Activated naive CD4-positive, alpha-beta T cell treated with anti-CD3 and anti-CD28 coated beads, Interleukin-2, amount 10 ng/mL, durations not matched to agents 7 days and 5 days (primary cell): Measurements from ENCODE around the gene SRMS.

Source experiments
- CTCF ChIA-PET: fragments of 350-600 bp; sonication (Branson Sonifier 250); formaldehyde crosslinking; loops from one replicate; lab custom pipeline; 2021; ENCODE audit warnings: antibody characterized with exemption; lab: Charles Lee
- DNase-seq: peaks from one replicate; pipeline ENCODE4 v3.0.0-alpha.2; 2020
- H3K27ac Mint-ChIP-seq: one replicate; pipeline ENCODE4 v1.8.0; 2021; ENCODE audit warnings: mild to moderate bottlenecking, moderate library complexity, mixed read lengths
- H3K27me3 Mint-ChIP-seq: one replicate; pipeline ENCODE4 v1.8.0; 2021; ENCODE audit warnings: mild to moderate bottlenecking, mixed read lengths
- H3K36me3 Mint-ChIP-seq: one replicate; pipeline ENCODE4 v1.8.0; 2021; ENCODE audit warnings: mixed read lengths
- H3K4me1 Mint-ChIP-seq: one replicate; pipeline ENCODE4 v1.8.0; 2021; ENCODE audit warnings: mixed read lengths
- H3K4me3 Mint-ChIP-seq: one replicate; pipeline ENCODE4 v1.8.0; 2021; ENCODE audit warnings: mild to moderate bottlenecking, moderate library complexity, mixed read lengths
- H3K9me3 Mint-ChIP-seq: one replicate; pipeline ENCODE4 v1.8.0; 2021; ENCODE audit warnings: mixed read lengths

SRMS gene

DNA sequence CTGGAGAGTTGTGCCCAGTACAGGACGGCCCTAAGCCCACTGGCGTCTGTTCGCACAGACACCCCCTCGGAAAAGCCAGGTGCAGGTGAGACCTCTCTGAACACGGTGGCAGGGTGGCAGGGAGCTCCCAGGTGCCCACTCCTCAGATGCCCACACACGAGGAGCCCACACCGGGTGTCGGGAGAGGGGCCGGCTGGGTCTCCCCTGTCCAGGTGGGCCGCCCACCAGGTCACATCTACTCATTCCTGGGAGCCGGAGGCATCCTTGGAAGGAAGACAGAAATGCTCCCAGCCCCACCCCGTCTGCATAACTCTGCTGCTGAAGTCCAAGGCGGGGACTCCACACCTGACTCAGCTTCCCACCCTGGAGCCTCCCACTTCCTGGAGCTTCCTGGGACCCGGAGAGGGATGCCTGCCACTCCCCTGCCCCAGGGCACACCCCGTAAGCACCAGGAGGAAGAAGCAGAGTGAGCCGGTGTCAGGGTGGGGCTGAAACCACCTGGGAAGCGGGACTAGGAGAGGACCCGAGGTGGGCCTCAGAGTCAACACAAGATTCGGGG, 2.5 kb downstream of the SRMS start:
- Mint-ChIP-seq H3K9me3 (no peaks in the 10 kb centered on the region), H3K27ac (no peak overlapping the region), H3K27me3 (peaks cover 68% of the 10 kb centered on the region), H3K36me3 (no peaks in the 10 kb centered on the region), H3K4me1 (no peaks in the 10 kb centered on the region), H3K4me3 (no peak overlapping the region)
- CTCF ChIA-PET: no interaction called here
- DNase-seq: no peak

DNA sequence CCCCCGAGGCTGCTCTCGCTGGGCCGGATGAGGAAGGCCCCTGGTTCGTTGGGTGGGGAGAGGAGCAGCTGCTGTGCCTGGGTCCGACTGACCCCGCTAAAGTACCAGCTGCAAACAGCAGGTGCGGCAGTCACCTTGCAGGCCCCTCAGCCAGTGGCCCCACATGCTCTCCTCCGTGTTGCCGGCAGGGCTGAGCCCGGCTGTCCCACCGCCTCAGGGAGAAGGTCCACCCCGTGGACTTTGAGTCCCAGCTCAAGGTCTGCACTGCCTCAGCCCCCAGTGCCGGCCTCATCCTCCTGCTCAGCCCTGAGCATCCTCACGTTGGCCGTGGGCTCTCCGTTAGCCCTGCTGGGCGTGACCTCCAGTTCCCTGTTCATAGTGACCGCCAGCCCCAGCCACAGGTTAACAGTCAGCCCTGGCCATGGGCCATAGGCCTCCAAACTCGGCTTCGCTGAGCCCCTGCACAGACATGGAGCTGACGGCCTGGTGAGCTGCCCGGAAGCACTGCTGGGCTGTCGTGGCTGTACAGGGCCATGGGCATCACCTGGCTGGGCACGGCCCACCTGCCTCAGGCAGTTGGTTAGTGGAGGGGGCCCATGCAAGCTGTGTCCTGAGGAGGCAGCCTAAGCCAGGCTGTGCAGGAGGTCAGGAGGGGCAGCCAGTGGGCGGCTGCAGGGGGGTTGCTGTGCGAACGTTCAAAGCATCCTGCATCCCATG, 3.1 kb downstream of the SRMS start:
- Mint-ChIP-seq H3K27me3 (peaks cover 68% of the 10 kb centered on the region), H3K27ac (no peak overlapping the region), H3K36me3 (no peaks in the 10 kb centered on the region), H3K4me3 (no peak overlapping the region), H3K9me3 (no peaks in the 10 kb centered on the region), H3K4me1 (no peaks in the 10 kb centered on the region)
- DNase-seq: no peak
- CTCF ChIA-PET: no interaction called here

DNA sequence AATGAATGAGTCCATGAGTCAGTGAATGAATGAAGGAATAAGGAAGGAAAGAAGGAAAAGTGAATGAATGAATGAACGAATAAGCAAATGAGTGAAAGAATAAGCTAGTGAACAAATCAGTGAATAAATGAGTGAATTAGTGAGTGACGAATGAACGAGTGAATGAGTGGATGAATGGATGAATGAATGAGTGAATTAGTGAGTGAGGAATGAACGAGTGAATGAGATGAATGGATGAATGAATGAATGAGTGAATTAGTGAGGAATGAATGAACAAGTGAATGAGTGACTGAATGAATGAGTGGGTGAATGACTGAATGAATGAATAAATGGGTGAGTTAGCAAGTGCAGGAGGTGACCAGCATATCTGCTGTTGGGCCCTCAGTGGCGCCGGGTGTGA, 3.8 kb downstream of the SRMS start:
- H3K4me3 Mint-ChIP-seq: no peak overlapping the region
- H3K27me3 Mint-ChIP-seq: peaks cover 65% of the 10 kb centered on the region
- CTCF ChIA-PET: no interaction called here
- no peak for DNase-seq
- H3K9me3 Mint-ChIP-seq: no peaks in the 10 kb centered on the region
- H3K36me3 Mint-ChIP-seq: no peaks in the 10 kb centered on the region
- peak overlapping the region; percentile 6 for H3K27ac Mint-ChIP-seq
- peaks cover under 1% of the 10 kb centered on the region for H3K4me1 Mint-ChIP-seq

- CTCF ChIA-PET: no interaction called here
- DNase-seq: no peak
- Mint-ChIP-seq H3K36me3 (no peaks in the 10 kb centered on the region), H3K27ac (no peak overlapping the region), H3K27me3 (peaks cover 59% of the 10 kb centered on the region), H3K4me3 (no peak overlapping the region), H3K4me1 (peaks cover 5% of the 10 kb centered on the region), H3K9me3 (no peaks in the 10 kb centered on the region)
Observed at GRCh38 chr20:63543131-63543530, 4.4 kb downstream of the SRMS start.

DNA sequence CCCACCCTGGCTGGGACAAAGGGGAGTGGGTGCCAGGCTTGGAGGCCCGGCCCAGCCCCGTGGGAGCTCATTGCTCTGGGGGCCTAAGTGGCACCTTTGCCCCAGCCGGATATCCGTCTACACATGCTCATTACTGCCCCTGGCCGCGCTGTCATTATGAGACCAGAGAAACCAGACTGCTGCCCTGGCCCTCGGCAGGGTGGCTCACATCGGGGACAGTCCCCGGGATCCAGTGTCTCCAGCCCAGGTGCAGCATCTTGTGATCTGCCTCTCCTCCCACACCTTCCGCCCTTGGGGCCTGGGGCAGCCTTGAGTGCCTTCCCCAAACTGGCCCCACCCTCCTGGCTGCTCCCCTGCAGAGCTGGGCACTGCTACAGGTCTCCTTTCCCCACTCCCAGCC, 4.9 kb downstream of the SRMS start:
- Mint-ChIP-seq H3K27me3 (peaks cover 55% of the 10 kb centered on the region), H3K27ac (no peak overlapping the region), H3K9me3 (no peaks in the 10 kb centered on the region), H3K4me3 (no peak overlapping the region), H3K4me1 (peaks cover 9% of the 10 kb centered on the region), H3K36me3 (no peaks in the 10 kb centered on the region)
- DNase-seq: no peak
- CTCF ChIA-PET: no interaction called here

- Mint-ChIP-seq H3K27me3 (peaks cover 53% of the 10 kb centered on the region), H3K4me1 (peaks cover 14% of the 10 kb centered on the region), H3K36me3 (no peaks in the 10 kb centered on the region), H3K9me3 (no peaks in the 10 kb centered on the region), H3K27ac (peak overlapping the region; percentile 42), H3K4me3 (no peak overlapping the region)
- no peak for DNase-seq
- CTCF ChIA-PET: no interaction called here
Observed at GRCh38 chr20:63542031-63542559, 5.5 kb downstream of the SRMS start.

GRCh38 chr20:63541371-63541770, 6.2 kb downstream of the SRMS start:
- H3K36me3 Mint-ChIP-seq: no peaks in the 10 kb centered on the region
- H3K27ac Mint-ChIP-seq: no peak overlapping the region
- H3K4me3 Mint-ChIP-seq: no peak overlapping the region

DNA sequence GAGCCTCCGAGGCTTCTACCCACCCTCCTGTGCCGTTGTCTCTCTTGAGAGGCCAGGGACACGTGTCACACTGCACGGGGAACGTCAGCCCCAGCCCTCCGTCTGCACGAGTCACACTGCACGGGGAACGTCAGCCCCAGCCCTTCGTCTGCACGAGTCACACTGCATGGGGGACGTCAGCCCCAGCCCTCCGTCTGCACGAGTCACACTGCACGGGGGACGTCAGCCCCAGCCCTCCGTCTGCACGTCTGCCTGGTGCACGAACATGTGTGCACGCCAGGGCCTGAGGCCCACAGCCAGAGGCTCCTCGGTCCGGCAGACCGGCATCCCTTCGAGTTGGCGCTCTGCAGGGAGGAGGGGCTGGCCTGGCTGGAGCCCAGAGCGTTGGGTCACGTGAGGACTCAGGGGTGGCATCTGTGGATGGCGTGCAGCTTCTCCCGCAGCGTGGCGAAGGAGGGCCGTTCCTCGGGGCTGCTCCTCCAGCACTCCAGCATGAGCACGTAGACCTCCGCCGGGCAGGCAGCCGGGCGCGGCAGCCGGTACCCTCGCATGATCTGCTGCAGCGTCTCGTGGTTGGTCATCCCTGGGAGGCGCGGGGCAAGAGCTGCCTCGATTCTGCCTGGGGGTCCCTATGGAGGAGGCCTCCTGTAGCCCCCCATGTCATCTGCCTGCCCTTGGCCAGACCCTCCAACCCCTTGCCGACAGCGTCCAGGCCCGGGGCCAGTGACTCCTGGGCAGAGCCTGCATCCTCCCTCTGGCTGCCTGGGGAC, 6.9 kb downstream of the SRMS start:
- H3K4me1 Mint-ChIP-seq: peaks cover 24% of the 10 kb centered on the region
- DNase-seq: no peak
- no peaks in the 10 kb centered on the region for H3K36me3 Mint-ChIP-seq
- H3K27ac Mint-ChIP-seq: no peak overlapping the region
- H3K27me3 Mint-ChIP-seq: peaks cover 47% of the 10 kb centered on the region
- CTCF ChIA-PET: interaction anchor here (2.2 kb wide), 1 partner anchor 433 kb away, joined by 7 read pairs; no protein-coding TSS in a partner anchor
- no peak overlapping the region for H3K4me3 Mint-ChIP-seq
- H3K9me3 Mint-ChIP-seq: no peaks in the 10 kb centered on the region

More at GRCh38 chr20:63541371-63541770, 6.2 kb downstream of the SRMS start:
- DNase-seq: no peak
- Mint-ChIP-seq H3K9me3 (no peaks in the 10 kb centered on the region), H3K27me3 (peaks cover 50% of the 10 kb centered on the region), H3K4me1 (peaks cover 22% of the 10 kb centered on the region)
- CTCF ChIA-PET: no interaction called here

DNA sequence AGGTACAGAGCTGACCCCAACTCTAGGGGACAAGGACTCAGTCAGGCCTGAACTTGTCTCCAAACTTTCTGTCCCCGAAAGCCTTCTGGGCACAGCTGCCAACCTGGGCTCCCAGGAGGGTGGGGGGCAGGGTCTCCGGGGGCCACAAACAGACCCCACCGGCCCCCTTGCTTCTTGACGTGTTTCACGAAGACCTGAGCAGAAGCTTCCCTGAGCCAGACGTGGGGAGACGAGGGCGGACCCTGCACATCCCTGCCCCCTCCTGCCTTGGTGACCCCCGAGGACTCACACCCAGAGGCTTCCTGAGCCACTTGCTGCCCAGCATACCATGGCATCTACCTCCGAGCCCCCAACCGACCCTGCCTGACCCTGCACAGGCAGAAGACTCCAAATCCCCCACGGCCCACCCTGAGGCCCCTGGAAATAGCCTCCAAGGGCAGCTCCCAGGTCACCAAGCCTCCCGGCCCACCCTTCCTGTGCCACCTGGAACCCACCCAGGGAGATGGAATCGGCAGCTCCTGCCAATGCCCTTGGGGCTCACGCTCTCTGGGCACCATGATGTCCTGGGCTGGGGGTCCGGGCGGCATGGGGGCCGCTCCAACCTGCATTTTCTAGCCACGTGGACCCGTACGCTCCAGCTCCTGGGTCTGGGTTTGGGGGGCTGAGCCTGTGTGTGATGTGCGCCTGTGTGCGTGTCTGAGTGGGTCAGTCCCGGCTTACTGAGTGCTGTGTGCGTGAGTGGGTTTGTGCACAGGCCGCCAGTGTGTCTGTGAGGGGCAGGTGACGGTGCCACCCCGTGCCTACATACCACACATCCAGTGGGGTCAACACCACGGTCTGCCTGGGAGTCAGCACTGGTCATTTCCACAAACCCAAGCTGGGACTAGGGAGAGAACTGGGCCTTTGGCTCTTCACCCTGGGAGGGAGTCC, 7.8 kb downstream of the SRMS start:
- H3K27me3 Mint-ChIP-seq: peaks cover 44% of the 10 kb centered on the region
- no peaks in the 10 kb centered on the region for H3K36me3 Mint-ChIP-seq
- peaks cover 24% of the 10 kb centered on the region for H3K4me1 Mint-ChIP-seq
- CTCF ChIA-PET: interaction anchor here (1.0 to 2.4 kb wide), 6 partner anchors 7 to 434 kb away, joined by 3 to 7 read pairs (median 6); no protein-coding TSS in a partner anchor
- H3K9me3 Mint-ChIP-seq: no peaks in the 10 kb centered on the region
- H3K27ac Mint-ChIP-seq: no peak overlapping the region
- H3K4me3 Mint-ChIP-seq: no peak overlapping the region
- DNase-seq: no peak

- Mint-ChIP-seq H3K27ac (no peak overlapping the region), H3K4me3 (no peak overlapping the region), H3K27me3 (peaks cover 43% of the 10 kb centered on the region), H3K9me3 (no peaks in the 10 kb centered on the region), H3K4me1 (peaks cover 24% of the 10 kb centered on the region), H3K36me3 (no peaks in the 10 kb centered on the region)
- no peak for DNase-seq
- CTCF ChIA-PET: interaction anchor here (1.0 to 2.8 kb wide), 9 partner anchors 8 to 500 kb away, joined by 3 to 8 read pairs (median 6); no protein-coding TSS in a partner anchor
Observed at GRCh38 chr20:63539092-63539430, 8.5 kb downstream of the SRMS start.

- no peaks in the 10 kb centered on the region for H3K36me3 Mint-ChIP-seq
- H3K9me3 Mint-ChIP-seq: no peaks in the 10 kb centered on the region
- peaks cover 47% of the 10 kb centered on the region for H3K27me3 Mint-ChIP-seq
- peaks cover 24% of the 10 kb centered on the region for H3K4me1 Mint-ChIP-seq
- CTCF ChIA-PET: interaction anchor here (0.5 to 2.8 kb wide), 25 partner anchors 8 to 500 kb away, joined by 3 to 15 read pairs (median 4); partner anchors contain the start of genes ARFRP1, GMEB2, LIME1 and PPDPF
- peak overlapping the region; percentile 70 for H3K4me3 Mint-ChIP-seq
- H3K27ac Mint-ChIP-seq: peak overlapping the region; percentile 89
- DNase-seq: no peak
Observed at GRCh38 chr20:63538204-63539091, 9.1 kb downstream of the SRMS start.

GRCh38 chr20:63537525-63538203, 9.9 kb downstream of the SRMS start:
- CTCF ChIA-PET: interaction anchor here (0.6 to 2.8 kb wide), 26 partner anchors 8 to 501 kb away, joined by 3 to 15 read pairs (median 4); partner anchors contain the start of genes ARFRP1, GMEB2, LIME1 and PPDPF
- peak; percentile 96 for DNase-seq
- H3K27ac Mint-ChIP-seq: peak overlapping the region; percentile 89

More at GRCh38 chr20:63537525-63538203, 9.9 kb downstream of the SRMS start:
- Mint-ChIP-seq H3K9me3 (no peaks in the 10 kb centered on the region), H3K4me1 (peaks cover 24% of the 10 kb centered on the region), H3K27me3 (peaks cover 45% of the 10 kb centered on the region), H3K4me3 (peak overlapping the region; percentile 70), H3K36me3 (no peaks in the 10 kb centered on the region)
